ENCODE results near the gene ATP1A3.

GRCh38 chr19:41947091-41947490, 46.9 kb downstream of the ATP1A3 start:
- no peak for TF ChIP-seq CTCF (IDR thresholded peaks at IDR 0.05)
- no peak for TF ChIP-seq POLR2A (IDR thresholded peaks at IDR 0.05)
- no peak for TF ChIP-seq EP300 (IDR thresholded peaks at IDR 0.05)

All from stomach (tissue), 4 donors.